Measurements from ENCODE around the gene LCP2.

DNA sequence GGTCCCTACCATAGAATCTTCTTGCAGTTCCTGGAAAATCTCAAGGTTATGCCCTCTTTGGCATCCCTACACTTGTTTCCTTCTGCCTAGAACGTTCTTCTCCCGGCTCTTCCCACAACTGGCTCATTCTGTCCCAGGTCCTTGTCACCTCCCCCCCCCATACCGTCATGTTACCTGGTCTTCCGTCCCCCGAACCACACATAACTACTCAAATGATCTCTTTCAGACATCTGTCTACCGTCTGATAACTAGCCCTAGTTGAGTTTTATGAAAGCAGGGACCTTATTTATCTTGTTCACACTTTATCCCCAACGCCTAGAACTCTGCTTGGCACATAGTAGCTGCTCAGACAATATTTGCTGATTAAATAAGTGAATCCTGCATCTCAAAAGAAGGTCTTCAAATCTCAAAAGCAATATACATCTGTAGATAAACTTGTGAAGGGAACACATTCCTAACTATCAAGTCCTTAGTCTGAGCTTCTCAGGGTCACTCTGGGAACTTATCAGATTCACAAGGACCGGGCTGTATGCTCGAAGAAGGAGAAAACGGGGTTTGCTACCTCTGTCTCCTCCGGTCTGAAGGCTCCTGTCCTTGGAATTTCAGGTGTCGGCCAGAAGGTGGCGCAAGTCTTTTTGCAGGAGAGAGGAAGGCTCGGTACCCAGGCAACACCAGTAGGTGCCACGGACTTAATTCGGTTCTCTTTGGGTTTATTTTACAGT is 30.0 kb downstream of the LCP2 start:
- TF ChIP-seq, protein P1, sequence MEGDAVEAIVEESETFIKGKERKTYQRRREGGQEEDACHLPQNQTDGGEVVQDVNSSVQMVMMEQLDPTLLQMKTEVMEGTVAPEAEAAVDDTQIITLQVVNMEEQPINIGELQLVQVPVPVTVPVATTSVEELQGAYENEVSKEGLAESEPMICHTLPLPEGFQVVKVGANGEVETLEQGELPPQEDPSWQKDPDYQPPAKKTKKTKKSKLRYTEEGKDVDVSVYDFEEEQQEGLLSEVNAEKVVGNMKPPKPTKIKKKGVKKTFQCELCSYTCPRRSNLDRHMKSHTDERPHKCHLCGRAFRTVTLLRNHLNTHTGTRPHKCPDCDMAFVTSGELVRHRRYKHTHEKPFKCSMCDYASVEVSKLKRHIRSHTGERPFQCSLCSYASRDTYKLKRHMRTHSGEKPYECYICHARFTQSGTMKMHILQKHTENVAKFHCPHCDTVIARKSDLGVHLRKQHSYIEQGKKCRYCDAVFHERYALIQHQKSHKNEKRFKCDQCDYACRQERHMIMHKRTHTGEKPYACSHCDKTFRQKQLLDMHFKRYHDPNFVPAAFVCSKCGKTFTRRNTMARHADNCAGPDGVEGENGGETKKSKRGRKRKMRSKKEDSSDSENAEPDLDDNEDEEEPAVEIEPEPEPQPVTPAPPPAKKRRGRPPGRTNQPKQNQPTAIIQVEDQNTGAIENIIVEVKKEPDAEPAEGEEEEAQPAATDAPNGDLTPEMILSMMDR (conservative IDR thresholded peaks at IDR 0.05 in 1 of 2, IDR thresholded peaks at IDR 0.05 in 1 of 2; ENCODE audit: low read depth in 1 of 2, low read length in 2 of 2), result peak; percentile 90 to 91
- TF ChIP-seq EZH2 (IDR thresholded peaks at IDR 0.05; ENCODE audit: low read length, missing control alignments), result no peak

Data from fibroblast of lung (primary cell).